ENCODE data around the gene GPR21. TPM values are rescaled to one million over a fixed set of nuclear protein-coding genes. Genes with fewer than 3 reads are reported as not detected.

GPR21 gene
- total and polyA plus RNA-seq, 2 of the 13 experiments (the other 11 are each of a cell fraction or from before 2014, with no cell fraction given) = 0.29 to 0.32 TPM

DNA sequence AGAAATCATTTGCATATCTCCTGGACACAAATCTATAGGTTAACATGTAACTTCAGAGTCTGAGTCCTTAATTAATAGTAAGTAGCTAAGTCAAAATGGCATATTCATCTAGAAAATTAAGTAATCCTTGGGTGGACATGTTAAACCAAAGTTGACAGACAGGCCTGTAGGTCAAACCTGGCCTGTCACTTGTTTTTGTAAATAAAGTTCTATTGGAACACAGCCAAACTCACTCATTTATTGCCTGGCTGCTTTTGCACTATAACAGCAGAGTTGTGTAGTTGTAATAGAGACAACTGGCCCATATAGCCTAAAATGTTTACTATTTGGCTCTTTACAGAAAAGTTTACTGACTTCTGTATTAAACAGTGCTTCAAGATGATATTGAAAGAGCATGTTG lies 24.6 kb upstream of the GPR21 start (continued):
- TF ChIP-seq, protein P1, sequence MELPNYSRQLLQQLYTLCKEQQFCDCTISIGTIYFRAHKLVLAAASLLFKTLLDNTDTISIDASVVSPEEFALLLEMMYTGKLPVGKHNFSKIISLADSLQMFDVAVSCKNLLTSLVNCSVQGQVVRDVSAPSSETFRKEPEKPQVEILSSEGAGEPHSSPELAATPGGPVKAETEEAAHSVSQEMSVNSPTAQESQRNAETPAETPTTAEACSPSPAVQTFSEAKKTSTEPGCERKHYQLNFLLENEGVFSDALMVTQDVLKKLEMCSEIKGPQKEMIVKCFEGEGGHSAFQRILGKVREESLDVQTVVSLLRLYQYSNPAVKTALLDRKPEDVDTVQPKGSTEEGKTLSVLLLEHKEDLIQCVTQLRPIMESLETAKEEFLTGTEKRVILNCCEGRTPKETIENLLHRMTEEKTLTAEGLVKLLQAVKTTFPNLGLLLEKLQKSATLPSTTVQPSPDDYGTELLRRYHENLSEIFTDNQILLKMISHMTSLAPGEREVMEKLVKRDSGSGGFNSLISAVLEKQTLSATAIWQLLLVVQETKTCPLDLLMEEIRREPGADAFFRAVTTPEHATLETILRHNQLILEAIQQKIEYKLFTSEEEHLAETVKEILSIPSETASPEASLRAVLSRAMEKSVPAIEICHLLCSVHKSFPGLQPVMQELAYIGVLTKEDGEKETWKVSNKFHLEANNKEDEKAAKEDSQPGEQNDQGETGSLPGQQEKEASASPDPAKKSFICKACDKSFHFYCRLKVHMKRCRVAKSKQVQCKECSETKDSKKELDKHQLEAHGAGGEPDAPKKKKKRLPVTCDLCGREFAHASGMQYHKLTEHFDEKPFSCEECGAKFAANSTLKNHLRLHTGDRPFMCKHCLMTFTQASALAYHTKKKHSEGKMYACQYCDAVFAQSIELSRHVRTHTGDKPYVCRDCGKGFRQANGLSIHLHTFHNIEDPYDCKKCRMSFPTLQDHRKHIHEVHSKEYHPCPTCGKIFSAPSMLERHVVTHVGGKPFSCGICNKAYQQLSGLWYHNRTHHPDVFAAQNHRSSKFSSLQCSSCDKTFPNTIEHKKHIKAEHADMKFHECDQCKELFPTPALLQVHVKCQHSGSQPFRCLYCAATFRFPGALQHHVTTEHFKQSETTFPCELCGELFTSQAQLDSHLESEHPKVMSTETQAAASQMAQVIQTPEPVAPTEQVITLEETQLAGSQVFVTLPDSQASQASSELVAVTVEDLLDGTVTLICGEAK (IDR thresholded peaks at IDR 0.05) = no peak
- TF ChIP-seq, protein P1 (CRISPR knock-in tag; IDR thresholded peaks at IDR 0.05) = peak; percentile 58; the same call in 1 of the 2 replicates

DNA sequence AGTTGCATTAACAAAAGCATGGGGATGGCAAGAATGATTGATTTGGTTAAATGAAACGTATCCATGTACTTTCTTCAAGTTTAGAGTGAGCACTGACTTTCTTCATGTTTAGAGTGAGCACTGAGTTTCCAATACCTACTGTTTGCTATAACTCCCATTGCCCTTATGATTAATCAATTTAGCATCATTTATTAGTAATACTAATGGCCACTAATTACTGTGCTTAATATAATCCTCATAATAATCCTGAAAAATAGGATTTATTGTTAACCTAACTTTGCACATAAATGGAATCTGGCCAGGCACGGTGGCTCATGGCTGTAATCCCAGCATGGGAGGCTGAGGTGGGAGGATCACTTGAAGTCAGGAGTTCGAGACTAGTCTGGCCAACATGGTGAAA lies 22.1 kb upstream of the GPR21 start:
- POLR2A ChIA-PET = no interaction called here
- intact Hi-C loops (cut with micrococcal nuclease; ENCODE audit: unreplicated experiment) = no loop called here
- H3K27me3 ChIP-seq (ENCODE audit: control insufficient read depth in 1 of 2, insufficient read depth in 2 of 2, low read length in 2 of 2) = no peaks in the 10 kb centered on the region
- peak overlapping the region; percentile 11 for H3K27ac ChIP-seq (ENCODE audit: extremely low read length, insufficient read depth, low read length)
- CTCF ChIA-PET (ENCODE audit: low intra/inter-chr PET ratio, low total read pairs) = no interaction called here
- no peak overlapping the region for H3K4me2 ChIP-seq (ENCODE audit: low read depth, low read length)
- H3K9ac ChIP-seq (ENCODE audit: insufficient read depth, low read depth, low read length) = no peak overlapping the region
- ATAC-seq (no peak), DNase-seq (ENCODE audit: low spot score) (no peak), FAIRE-seq (no peak)
- no peaks in the 10 kb centered on the region for H3K79me2 ChIP-seq (ENCODE audit: insufficient read depth, low read length)
- H3K9me3 ChIP-seq (ENCODE audit: low read length) = no peaks in the 10 kb centered on the region
- H4K20me1 ChIP-seq (ENCODE audit: insufficient read depth, low read length) = no peaks in the 10 kb centered on the region
- 95% methylated on average over 3 of the region's 3 CpGs for WGBS (ENCODE audit: low lambda C conversion rate)
- H3K4me3 ChIP-seq (replicated peaks in 1 of 3; ENCODE audit: insufficient read depth in 1 of 3, low read depth in 2 of 3, low read length in 3 of 3) = no peak overlapping the region
- in situ Hi-C loops (cut with HindIII; ENCODE audit: extremely low pct_ligation_motif_present, low pct_unique_long_range_greater_than_20kb) = no loop called here
- H2AFZ ChIP-seq (ENCODE audit: low read length) = no peak overlapping the region
- no TSS peak for BruUV-seq (replicated peaks)
- H3K4me1 ChIP-seq (ENCODE audit: insufficient read depth, low read length) = peaks cover 54% of the 10 kb centered on the region
- H3K36me3 ChIP-seq (replicated peaks in 1 of 2; ENCODE audit: control insufficient read depth in 1 of 2, insufficient read depth in 2 of 2, low read length in 2 of 2) = peaks cover 2 to 24% of the 10 kb centered on the region in 2 experiments; a peak in 4 of 5 replicates
- TF ChIP-seq, protein P2, sequence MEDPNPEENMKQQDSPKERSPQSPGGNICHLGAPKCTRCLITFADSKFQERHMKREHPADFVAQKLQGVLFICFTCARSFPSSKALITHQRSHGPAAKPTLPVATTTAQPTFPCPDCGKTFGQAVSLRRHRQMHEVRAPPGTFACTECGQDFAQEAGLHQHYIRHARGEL (CRISPR knock-in tag; IDR thresholded peaks at IDR 0.05) = no peak
- no peak for TF ChIP-seq ZNF572 (CRISPR knock-in tag; IDR thresholded peaks at IDR 0.05)
- TF ChIP-seq MYNN (CRISPR knock-in tag; IDR thresholded peaks at IDR 0.05; ENCODE audit: low read depth) = no peak
- TF ChIP-seq CBX5 (CRISPR knock-in tag; IDR thresholded peaks at IDR 0.05; ENCODE audit: borderline replicate concordance) = no peak
- no peak for TF ChIP-seq ZNF367 (CRISPR knock-in tag; IDR thresholded peaks at IDR 0.05; ENCODE audit: borderline replicate concordance)
- no peak for TF ChIP-seq ZNF496 (CRISPR knock-in tag; IDR thresholded peaks at IDR 0.05; ENCODE audit: insufficient replicate concordance)
- no peak for TF ChIP-seq CBFB (CRISPR knock-in tag; IDR thresholded peaks at IDR 0.05)
- TF ChIP-seq STAG1 (CRISPR knock-in tag; IDR thresholded peaks at IDR 0.05) = no peak
- TF ChIP-seq, protein P3, sequence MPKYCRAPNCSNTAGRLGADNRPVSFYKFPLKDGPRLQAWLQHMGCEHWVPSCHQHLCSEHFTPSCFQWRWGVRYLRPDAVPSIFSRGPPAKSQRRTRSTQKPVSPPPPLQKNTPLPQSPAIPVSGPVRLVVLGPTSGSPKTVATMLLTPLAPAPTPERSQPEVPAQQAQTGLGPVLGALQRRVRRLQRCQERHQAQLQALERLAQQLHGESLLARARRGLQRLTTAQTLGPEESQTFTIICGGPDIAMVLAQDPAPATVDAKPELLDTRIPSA (CRISPR knock-in tag; IDR thresholded peaks at IDR 0.05; ENCODE audit: borderline replicate concordance) = no peak
